WTC11 (cell line): ENCODE results near the gene VEGFB.

Source experiments
- CTCF ChIP-seq: fragments of 200-600 bp; IDR thresholded peaks from 2 replicates; pipeline ENCODE4 v1.8.0; 2022; ENCODE audit warnings: antibody characterized with exemption
- E2F1 ChIP-seq: sonication (generic); formaldehyde crosslinking; IDR thresholded peaks from 2 replicates; pipeline ENCODE4 v1.8.0; 2022; ENCODE audit warnings: mild to moderate bottlenecking, missing genetic modification reagents
- HMGA2 ChIP-seq: fragments of 250-450 bp; sonication (Bioruptor Pico); IDR thresholded peaks from 2 replicates; pipeline ENCODE4 v1.4.0; 2021; ENCODE audit warnings: mild to moderate bottlenecking, moderate library complexity
- KAT7 ChIP-seq: sonication (generic); formaldehyde crosslinking; IDR thresholded peaks from 2 replicates; pipeline ENCODE4 v1.8.1; 2023; ENCODE audit warnings: missing genetic modification reagents, mild to moderate bottlenecking, borderline replicate concordance
- MAX ChIP-seq: sonication (generic); formaldehyde crosslinking; IDR thresholded peaks from 2 replicates; pipeline ENCODE4 v1.8.0; 2022; ENCODE audit warnings: mild to moderate bottlenecking, missing genetic modification reagents
- PREB ChIP-seq: sonication (generic); formaldehyde crosslinking; IDR thresholded peaks from 2 replicates; pipeline ENCODE4 v1.8.1; 2022; ENCODE audit warnings: mild to moderate bottlenecking, missing genetic modification reagents, moderate library complexity, borderline replicate concordance
- SMAD3 ChIP-seq: sonication (generic); formaldehyde crosslinking; IDR thresholded peaks from 2 replicates; pipeline ENCODE4 v1.8.0; 2022; ENCODE audit warnings: missing genetic modification reagents, mild to moderate bottlenecking, borderline replicate concordance

GRCh38 chr11:64198511-64198910 is 35.9 kb upstream of the VEGFB start:
- TF ChIP-seq CTCF (no peak), SMAD3 (CRISPR knock-in tag) (no peak), KAT7 (no peak), MAX (CRISPR knock-in tag) (no peak), PREB (CRISPR knock-in tag) (no peak), HMGA2 (CRISPR knock-in tag) (no peak), E2F1 (CRISPR knock-in tag) (no peak)
